ENCODE results near the gene ATP11C.

DNA sequence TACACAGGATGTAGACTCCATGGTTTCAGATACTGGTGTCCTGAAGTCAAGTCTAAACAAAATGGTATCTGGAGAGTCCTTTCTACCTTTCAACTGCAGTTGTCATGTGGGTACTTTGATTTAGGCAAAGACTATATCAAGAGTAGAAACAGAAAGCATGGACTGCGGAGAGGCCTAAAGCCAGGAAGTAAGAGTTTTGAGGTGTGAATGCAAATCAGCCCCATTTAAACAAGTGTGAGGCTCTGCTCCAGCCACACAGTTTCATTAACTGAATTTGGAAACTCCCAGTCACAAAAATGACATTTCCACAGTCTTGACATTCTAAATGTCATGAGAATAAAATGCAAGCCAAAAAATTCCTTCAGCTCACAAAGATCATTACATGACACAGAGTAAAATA is 137.7 kb downstream of the ATP11C start:
- TF ChIP-seq POLR2A (IDR thresholded peaks at IDR 0.05) (no peak), CTCF (IDR thresholded peaks at IDR 0.05) (no peak)

Data from sigmoid colon (tissue), 3 donors.